Gastrocnemius medialis (tissue), 4 donors: ENCODE results near the gene TCERG1L.

ENCODE experiments used
- CTCF ChIP-seq, 5 experiments: fragments of 450-650 bp in 3 of 5; fragments of 200-600 bp in 2 of 5; sonication (generic) in 2 of 5; IDR thresholded peaks in 4 of 5; conservative IDR thresholded peaks in 1 of 5; 1 replicate in 4 of 5; 2 replicates in 1 of 5; pipeline ENCODE4 v1.5.1; 2016 to 2019; ENCODE audit warnings: antibody characterized with exemption in 5 of 5, mild to moderate bottlenecking in 3 of 5, moderate library complexity in 3 of 5
- POLR2A ChIP-seq, 2 donors: fragments of 450-650 bp; IDR thresholded peaks; one replicate each; pipeline ENCODE4 v1.6.1; 2017; ENCODE audit warnings: antibody characterized with exemption in 2 of 2, mild to moderate bottlenecking in 2 of 2, moderate library complexity in 2 of 2

- TF ChIP-seq CTCF (IDR thresholded peaks at IDR 0.05 in 4 of 5, conservative IDR thresholded peaks at IDR 0.05 in 1 of 5) (no peak), POLR2A (IDR thresholded peaks at IDR 0.05) (no peak)
These were observed 79.5 kb downstream of the TCERG1L start for GRCh38 chr10:131231965-131232541.
